PFSK-1 (cell line): ENCODE results near the gene PTCHD1.

ENCODE experiments used
- FOXP2 ChIP-seq: optimal IDR thresholded peaks from 2 replicates; pipeline ENCODE3; 2011; ENCODE audit warnings: borderline replicate concordance, control low read depth, inconsistent platforms; ENCODE audit not compliant: insufficient read depth; ENCODE audit errors: extremely low read length, extremely low read depth
- POLR2AphosphoS5 ChIP-seq: IDR thresholded peaks from 2 replicates; pipeline ENCODE4 v1.6.1; 2012; ENCODE audit warnings: low read depth, mild to moderate bottlenecking, control low read depth, low read length, moderate library complexity
- REST ChIP-seq, 2 experiments: IDR thresholded peaks; 2 replicates each; pipeline versions ENCODE4 v1.6.1 to v1.8.0; 2011 to 2012; ENCODE audit warnings: low read depth in 2 of 2, low read length in 2 of 2, control low read depth in 1 of 2, inconsistent platforms in 1 of 2, mild to moderate bottlenecking in 1 of 2, moderate library complexity in 1 of 2; ENCODE audit not compliant: insufficient read depth in 1 of 2
- SIN3A ChIP-seq: IDR thresholded peaks from 2 replicates; pipeline ENCODE4 v1.6.1; 2012; ENCODE audit warnings: mild to moderate bottlenecking, low read length, moderate library complexity, borderline replicate concordance; ENCODE audit not compliant: insufficient read depth
- TAF1 ChIP-seq: IDR thresholded peaks from 2 replicates; pipeline ENCODE4 v1.6.1; 2012; ENCODE audit warnings: low read length, control low read depth, borderline replicate concordance; ENCODE audit not compliant: insufficient read depth

- no peak for TF ChIP-seq SIN3A
- no peak for TF ChIP-seq POLR2AphosphoS5
- no peak for TF ChIP-seq TAF1
- TF ChIP-seq REST (IDR thresholded peaks at IDR 0.05; ENCODE audit: insufficient read depth in 1 of 2, low read depth in 2 of 2, low read length in 2 of 2) = no peak
- no peak for TF ChIP-seq FOXP2
These were observed 61.6 kb downstream of the PTCHD1 start for GRCh38 chrX:23396263-23396662.
